HG03139 (cell line): ENCODE results near the gene GFPT1.

Experiments used
- ATAC-seq: cut with Tn5 transposase; IDR thresholded peaks from one replicate; pipeline ENCODE4 v1.9.1; 2021; ENCODE audit not compliant: unreplicated experiment

GFPT1 gene

GRCh38 chr2:69296421-69296820, 90.6 kb downstream of the GFPT1 start:
- ATAC-seq, result no peak

- ATAC-seq, result no peak
These were observed 94.8 kb downstream of the GFPT1 start for GRCh38 chr2:69292256-69292655.

GRCh38 chr2:69291721-69292120, 95.3 kb downstream of the GFPT1 start:
- ATAC-seq, result no peak

- ATAC-seq, result no peak
These were observed 95.9 kb downstream of the GFPT1 start for GRCh38 chr2:69291004-69291650.

- ATAC-seq, result no peak
These were observed 98.6 kb downstream of the GFPT1 start for GRCh38 chr2:69288429-69288828.

GRCh38 chr2:69287544-69287943, 99.5 kb downstream of the GFPT1 start:
- ATAC-seq, result no peak

GRCh38 chr2:69285379-69285894, 101.6 kb downstream of the GFPT1 start:
- no peak for ATAC-seq

- ATAC-seq, result no peak
These were observed 106.1 kb downstream of the GFPT1 start for GRCh38 chr2:69280796-69281412.

GRCh38 chr2:69279931-69280681, 106.9 kb downstream of the GFPT1 start:
- no peak for ATAC-seq

GRCh38 chr2:69279211-69279610, 107.8 kb downstream of the GFPT1 start:
- no peak for ATAC-seq

GRCh38 chr2:69278366-69278765, 108.7 kb downstream of the GFPT1 start:
- no peak for ATAC-seq

- ATAC-seq, result no peak
These were observed 111.5 kb downstream of the GFPT1 start for GRCh38 chr2:69275490-69275889.

- ATAC-seq, result no peak
These were observed 114.1 kb downstream of the GFPT1 start for GRCh38 chr2:69272803-69273471.

GRCh38 chr2:69271831-69272257, 115.2 kb downstream of the GFPT1 start:
- ATAC-seq, result no peak
